Stimulated activated naive CD4-positive, alpha-beta T cell treated with Interleukin-2 at 50 U/mL for 16 hours (primary cell): ENCODE measurements around the gene U2SURP.

Experiments used
- DNase-seq: peaks from one replicate; lab custom pipeline; 2025; lab: John Stamatoyannopoulos, UW

Gene U2SURP

GRCh38 chr3:143001369-143002082, at the start of gene U2SURP:
U2SURP (plus strand) TSS chr3:143001570; CDS start chr3:143001629, 59 bp downstream.
- peak; percentile 94 for DNase-seq

GRCh38 chr3:142951794-142952193, 49.6 kb upstream of the U2SURP start:
- no peak for DNase-seq

- DNase-seq, result no peak
Observed at GRCh38 chr3:142952272-142953193, 48.8 kb upstream of the U2SURP start.

GRCh38 chr3:142953443-142953842, 47.9 kb upstream of the U2SURP start:
- DNase-seq, result no peak

GRCh38 chr3:142958707-142959106, 42.7 kb upstream of the U2SURP start:
- DNase-seq, result peak; percentile 53

- DNase-seq, result no peak
Observed at GRCh38 chr3:142960322-142960850, 41.0 kb upstream of the U2SURP start.

GRCh38 chr3:142961539-142961938, 39.8 kb upstream of the U2SURP start:
- DNase-seq, result no peak

- no peak for DNase-seq
Observed at GRCh38 chr3:142962175-142962519, 39.2 kb upstream of the U2SURP start.

GRCh38 chr3:142962520-142963233, 38.7 kb upstream of the U2SURP start:
- DNase-seq, result no peak

GRCh38 chr3:142963234-142963515, 38.2 kb upstream of the U2SURP start:
- no peak for DNase-seq

GRCh38 chr3:142963516-142964448, 37.6 kb upstream of the U2SURP start, which contains the start of gene PAQR9:
PAQR9 (minus strand) TSS chr3:142963674; CDS start chr3:142963336, 338 bp downstream.
- no peak for DNase-seq

- DNase-seq, result no peak
Observed at GRCh38 chr3:142965581-142965980, 35.8 kb upstream of the U2SURP start.

GRCh38 chr3:142966808-142967207, 34.6 kb upstream of the U2SURP start:
- no peak for DNase-seq

- DNase-seq, result no peak
Observed at GRCh38 chr3:142968319-142969025, 32.9 kb upstream of the U2SURP start.

GRCh38 chr3:142971431-142971830, 29.9 kb upstream of the U2SURP start:
- DNase-seq, result no peak

- no peak for DNase-seq
Observed at GRCh38 chr3:142972092-142972753, 29.1 kb upstream of the U2SURP start.

GRCh38 chr3:142973217-142974009, 28.0 kb upstream of the U2SURP start:
- no peak for DNase-seq

GRCh38 chr3:142975316-142975995, 25.9 kb upstream of the U2SURP start:
- no peak for DNase-seq
